IPS-18c (cell line): ENCODE data around the gene MON1A.
"Not testable (repeated sequence)": the region's sequence is repeated elsewhere in the genome, so short reads cannot be mapped to it uniquely, and the experiment has no call there.

Experiments used
- H3K4me3 ChIP-seq: 2 replicates; pipeline ENCODE4 v1.7.0; 2013; ENCODE audit warnings: low read depth, mild to moderate bottlenecking, low read length, moderate library complexity; ENCODE audit not compliant: insufficient read depth
- H3K9me3 ChIP-seq: one replicate; pipeline ENCODE4 v1.6.1; 2013; ENCODE audit warnings: mild to moderate bottlenecking, low read length, moderate library complexity; ENCODE audit not compliant: control insufficient read depth, insufficient read depth

MON1A gene

GRCh38 chr3:49929291-49930167, at the start of gene MON1A:
MON1A (minus strand) TSS chr3:49929811; CDS start chr3:49913346, 16,465 bp downstream.
- H3K9me3 ChIP-seq = no peaks in the 10 kb centered on the region
- H3K4me3 ChIP-seq = peak within 1 kb of the TSS; percentile 91

GRCh38 chr3:49976942-49977341, 47.3 kb upstream of the MON1A start:
- H3K4me3 ChIP-seq = no peak overlapping the region

GRCh38 chr3:49972656-49973055, 43.0 kb upstream of the MON1A start:
- no peak overlapping the region for H3K4me3 ChIP-seq
- H3K9me3 ChIP-seq = peaks cover 2% of the 10 kb centered on the region

More at GRCh38 chr3:49976942-49977341, 47.3 kb upstream of the MON1A start:
- no peaks in the 10 kb centered on the region for H3K9me3 ChIP-seq

- Histone ChIP-seq H3K4me3 (no peak overlapping the region), H3K9me3 (peaks cover 2% of the 10 kb centered on the region)
Measured at GRCh38 chr3:49968346-49968745, 38.7 kb upstream of the MON1A start.

GRCh38 chr3:49967291-49967690, 37.7 kb upstream of the MON1A start:
- Histone ChIP-seq H3K9me3 (peaks cover 2% of the 10 kb centered on the region), H3K4me3 (no peak overlapping the region)

GRCh38 chr3:49966233-49966942, 36.8 kb upstream of the MON1A start:
- H3K9me3 ChIP-seq = peaks cover 2% of the 10 kb centered on the region
- H3K4me3 ChIP-seq = no peak overlapping the region

- H3K4me3 ChIP-seq = no peak overlapping the region
- H3K9me3 ChIP-seq = peaks cover 2% of the 10 kb centered on the region
Measured at GRCh38 chr3:49955636-49956035, 26.0 kb upstream of the MON1A start.

- no peak overlapping the region for H3K4me3 ChIP-seq
Measured at GRCh38 chr3:49952924-49953323, 23.3 kb upstream of the MON1A start.

GRCh38 chr3:49942651-49943050, 13.0 kb upstream of the MON1A start:
- no peaks in the 10 kb centered on the region for H3K9me3 ChIP-seq
- H3K4me3 ChIP-seq = no peak overlapping the region

More at GRCh38 chr3:49952924-49953323, 23.3 kb upstream of the MON1A start:
- peaks cover 2% of the 10 kb centered on the region for H3K9me3 ChIP-seq

- Histone ChIP-seq H3K9me3 (no peaks in the 10 kb centered on the region), H3K4me3 (peak overlapping the region; percentile 94)
Measured at GRCh38 chr3:49940667-49941249, 11.1 kb upstream of the MON1A start.

GRCh38 chr3:49939858-49940666, 10.5 kb upstream of the MON1A start, which contains the start of gene RBM6:
RBM6 (plus strand) TSS chr3:49940150; CDS start chr3:49962642, 22,492 bp downstream.
- no peaks in the 10 kb centered on the region for H3K9me3 ChIP-seq
- H3K4me3 ChIP-seq = peak within 1 kb of the TSS; percentile 94

- Histone ChIP-seq H3K4me3 (no peak overlapping the region), H3K9me3 (no peaks in the 10 kb centered on the region)
Measured at GRCh38 chr3:49937090-49937489, 7.5 kb upstream of the MON1A start.

- H3K9me3 ChIP-seq = not testable (repeated sequence)
Measured at GRCh38 chr3:49932281-49932680, 2.7 kb upstream of the MON1A start.

GRCh38 chr3:49930922-49931321, 1.3 kb upstream of the MON1A start:
- H3K9me3 ChIP-seq = no peaks in the 10 kb centered on the region
- no peak overlapping the region for H3K4me3 ChIP-seq

More at GRCh38 chr3:49932281-49932680, 2.7 kb upstream of the MON1A start:
- not testable (repeated sequence) for H3K4me3 ChIP-seq

- no peaks in the 10 kb centered on the region for H3K9me3 ChIP-seq
- H3K4me3 ChIP-seq = no peak overlapping the region; the same call in 1 of the 2 replicates
Measured at GRCh38 chr3:49930168-49930690, 618 bp upstream of the MON1A start.

GRCh38 chr3:49928481-49929017, 1.1 kb downstream of the MON1A start:
- H3K9me3 ChIP-seq = no peaks in the 10 kb centered on the region
- H3K4me3 ChIP-seq = no peak overlapping the region; the same call in 1 of the 2 replicates
